Effector CD8-positive, alpha-beta T cell (primary cell): Measurements from ENCODE around the gene ACVR2B.

ENCODE experiments used
- DNase-seq: peaks from one replicate; lab custom pipeline; 2025; lab: John Stamatoyannopoulos, UW

The ACVR2B gene

DNA sequence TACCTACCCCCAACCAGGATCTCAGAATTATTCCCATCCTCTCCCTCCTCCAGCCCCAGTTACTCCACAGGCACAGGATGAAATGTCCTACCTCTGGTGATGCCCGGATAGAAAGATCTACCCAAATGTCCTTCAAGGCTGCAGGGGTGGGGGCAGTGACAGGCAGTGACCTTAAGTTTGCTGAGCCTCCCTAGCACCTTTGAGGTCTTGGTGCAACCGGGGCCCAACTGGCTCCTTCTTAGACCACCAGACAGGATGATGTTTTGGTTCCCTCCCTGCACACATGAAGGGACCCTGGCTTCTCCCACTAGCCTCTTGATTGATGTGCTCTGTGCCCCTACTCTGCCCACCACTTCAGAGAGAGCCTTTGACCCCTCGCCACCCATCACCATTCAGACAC lies 78.8 kb downstream of the ACVR2B start:
- DNase-seq, result no peak

DNA sequence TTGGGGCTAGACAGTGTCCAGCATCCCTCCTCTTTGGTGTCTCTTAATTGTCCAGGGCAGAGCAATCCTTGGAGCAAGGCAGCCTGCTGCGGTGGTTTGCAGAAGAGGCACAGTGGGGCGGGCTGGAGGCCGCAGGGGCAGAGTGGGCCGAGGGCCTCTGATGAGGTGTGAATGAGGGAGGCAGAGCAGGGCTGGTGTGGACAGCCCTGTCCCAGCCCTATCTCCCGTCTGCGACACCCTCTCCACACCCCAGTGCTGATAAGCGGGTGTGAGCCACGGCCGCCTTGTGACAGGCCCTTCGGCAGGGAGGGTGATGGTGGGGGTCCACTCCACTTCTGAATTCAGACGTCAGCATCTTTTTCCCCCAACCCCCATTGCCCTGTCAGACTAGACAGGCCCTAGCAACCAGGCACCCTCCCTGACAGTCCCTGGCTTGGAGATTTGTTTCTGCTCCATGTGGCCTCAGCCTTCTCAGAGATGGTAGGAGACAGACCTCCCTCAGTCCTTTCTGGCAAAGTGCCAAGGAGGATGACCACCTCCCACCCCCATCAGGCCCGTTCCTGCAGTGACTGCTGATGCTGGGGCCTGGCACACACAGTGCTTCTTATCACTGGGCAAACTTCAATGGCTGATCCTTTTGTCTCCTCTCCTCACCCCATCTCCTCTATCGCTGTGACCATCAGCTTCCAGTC lies 79.7 kb downstream of the ACVR2B start:
- DNase-seq, result no peak

DNA sequence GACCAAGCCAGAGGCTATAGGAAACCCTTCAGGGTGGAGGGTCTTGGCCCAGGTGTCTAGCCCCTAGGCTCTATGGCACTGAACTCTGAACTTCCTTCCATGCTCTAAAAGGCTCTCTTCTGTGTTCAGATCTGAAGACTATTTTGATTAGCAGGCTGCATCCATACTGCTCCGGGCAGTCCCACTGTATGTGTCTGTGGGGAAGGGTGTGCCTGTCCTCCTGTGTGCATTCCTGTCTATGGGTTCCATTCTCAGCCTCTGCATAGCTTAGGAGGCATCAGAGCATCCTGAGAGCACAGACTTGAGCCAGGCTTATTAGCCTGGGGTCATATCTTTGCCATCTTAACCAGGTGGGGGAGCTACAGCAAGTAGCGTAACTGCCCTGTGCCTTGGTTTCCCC lies 80.5 kb downstream of the ACVR2B start:
- no peak for DNase-seq

DNA sequence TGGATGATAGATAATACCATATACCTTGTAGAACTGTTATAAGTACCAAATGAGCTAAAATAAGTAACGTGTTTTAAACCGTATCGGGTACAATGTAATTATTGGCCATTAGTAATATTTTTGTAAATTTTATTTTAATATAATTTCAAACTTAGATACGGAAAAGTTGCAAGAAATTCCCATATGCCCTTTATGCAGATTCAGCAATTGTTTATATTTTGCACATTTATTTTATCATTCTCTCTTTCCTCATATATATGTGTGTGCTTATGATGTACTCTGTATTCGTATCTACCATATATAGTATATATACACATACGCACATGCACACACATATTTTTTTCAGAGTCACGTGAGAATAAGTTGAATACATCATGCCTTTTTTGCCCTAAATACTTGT lies 80.9 kb downstream of the ACVR2B start:
- DNase-seq, result no peak

- DNase-seq, result no peak
Measured at GRCh38 chr3:38536671-38537070, 83.0 kb downstream of the ACVR2B start.

GRCh38 chr3:38538773-38539353 lies 85.2 kb downstream of the ACVR2B start:
- DNase-seq, result no peak

- DNase-seq, result no peak
Measured at GRCh38 chr3:38541806-38542205, 88.1 kb downstream of the ACVR2B start.
